Measurements from ENCODE around the gene PRKCE.

The PRKCE gene

GRCh38 chr2:46134531-46135227, 483.2 kb downstream of the PRKCE start:
- Mint-ChIP-seq H3K4me1 (no peaks in the 10 kb centered on the region), H3K4me3 (no peak overlapping the region), H3K9me3 (no peaks in the 10 kb centered on the region), H3K27ac (no peak overlapping the region), H3K36me3 (peaks cover 25% of the 10 kb centered on the region), H3K27me3 (no peaks in the 10 kb centered on the region)
- no peak for ATAC-seq

GRCh38 chr2:46135228-46135855, 483.9 kb downstream of the PRKCE start:
- H3K27me3 Mint-ChIP-seq = no peaks in the 10 kb centered on the region
- ATAC-seq = no peak

GRCh38 chr2:46135958-46136357, 484.5 kb downstream of the PRKCE start:
- H3K36me3 Mint-ChIP-seq = peaks cover 25% of the 10 kb centered on the region
- H3K27me3 Mint-ChIP-seq = no peaks in the 10 kb centered on the region
- no peak overlapping the region for H3K4me3 Mint-ChIP-seq
- H3K9me3 Mint-ChIP-seq = no peaks in the 10 kb centered on the region
- H3K4me1 Mint-ChIP-seq = no peaks in the 10 kb centered on the region
- no peak overlapping the region for H3K27ac Mint-ChIP-seq
- no peak for ATAC-seq

More at GRCh38 chr2:46135228-46135855, 483.9 kb downstream of the PRKCE start:
- no peak overlapping the region for H3K4me3 Mint-ChIP-seq
- H3K4me1 Mint-ChIP-seq = no peaks in the 10 kb centered on the region
- no peaks in the 10 kb centered on the region for H3K9me3 Mint-ChIP-seq
- H3K36me3 Mint-ChIP-seq = peaks cover 25% of the 10 kb centered on the region
- no peak overlapping the region for H3K27ac Mint-ChIP-seq

GRCh38 chr2:46136481-46136880, 485.0 kb downstream of the PRKCE start:
- Mint-ChIP-seq H3K9me3 (no peaks in the 10 kb centered on the region), H3K4me3 (no peak overlapping the region), H3K27me3 (no peaks in the 10 kb centered on the region), H3K4me1 (no peaks in the 10 kb centered on the region), H3K27ac (no peak overlapping the region), H3K36me3 (peaks cover 25% of the 10 kb centered on the region)
- ATAC-seq = no peak

- no peaks in the 10 kb centered on the region for H3K27me3 Mint-ChIP-seq
- peaks cover 24% of the 10 kb centered on the region for H3K36me3 Mint-ChIP-seq
- H3K4me1 Mint-ChIP-seq = peaks cover 1% of the 10 kb centered on the region
- ATAC-seq = no peak
- no peaks in the 10 kb centered on the region for H3K9me3 Mint-ChIP-seq
- no peak overlapping the region for H3K4me3 Mint-ChIP-seq
- H3K27ac Mint-ChIP-seq = no peak overlapping the region
Measured at GRCh38 chr2:46136953-46137352, 485.5 kb downstream of the PRKCE start.

GRCh38 chr2:46142546-46143428, 491.3 kb downstream of the PRKCE start:
- H3K27ac Mint-ChIP-seq = peak overlapping the region; percentile 4
- no peak overlapping the region for H3K4me3 Mint-ChIP-seq
- ATAC-seq = no peak
- peaks cover 5% of the 10 kb centered on the region for H3K4me1 Mint-ChIP-seq
- H3K36me3 Mint-ChIP-seq = peaks cover 33% of the 10 kb centered on the region
- H3K9me3 Mint-ChIP-seq = no peaks in the 10 kb centered on the region
- H3K27me3 Mint-ChIP-seq = no peaks in the 10 kb centered on the region

- H3K4me1 Mint-ChIP-seq = peaks cover 5% of the 10 kb centered on the region
- H3K9me3 Mint-ChIP-seq = no peaks in the 10 kb centered on the region
- no peak overlapping the region for H3K4me3 Mint-ChIP-seq
- H3K27ac Mint-ChIP-seq = no peak overlapping the region
- ATAC-seq = no peak
- peaks cover 33% of the 10 kb centered on the region for H3K36me3 Mint-ChIP-seq
- no peaks in the 10 kb centered on the region for H3K27me3 Mint-ChIP-seq
Measured at GRCh38 chr2:46143429-46144132, 492.1 kb downstream of the PRKCE start.

- H3K27ac Mint-ChIP-seq = no peak overlapping the region
Measured at GRCh38 chr2:46144133-46144800, 492.8 kb downstream of the PRKCE start.

GRCh38 chr2:46145017-46145416, 493.5 kb downstream of the PRKCE start:
- ATAC-seq = no peak
- H3K36me3 Mint-ChIP-seq = peaks cover 35% of the 10 kb centered on the region
- no peaks in the 10 kb centered on the region for H3K9me3 Mint-ChIP-seq
- H3K4me1 Mint-ChIP-seq = peaks cover 5% of the 10 kb centered on the region
- H3K27ac Mint-ChIP-seq = no peak overlapping the region
- no peaks in the 10 kb centered on the region for H3K27me3 Mint-ChIP-seq
- H3K4me3 Mint-ChIP-seq = no peak overlapping the region

More at GRCh38 chr2:46144133-46144800, 492.8 kb downstream of the PRKCE start:
- peaks cover 33% of the 10 kb centered on the region for H3K36me3 Mint-ChIP-seq
- no peak overlapping the region for H3K4me3 Mint-ChIP-seq
- peaks cover 5% of the 10 kb centered on the region for H3K4me1 Mint-ChIP-seq
- H3K9me3 Mint-ChIP-seq = no peaks in the 10 kb centered on the region
- no peaks in the 10 kb centered on the region for H3K27me3 Mint-ChIP-seq
- ATAC-seq = no peak

GRCh38 chr2:46145840-46146239, 494.4 kb downstream of the PRKCE start:
- no peak for ATAC-seq
- Mint-ChIP-seq H3K4me3 (no peak overlapping the region), H3K4me1 (peaks cover 5% of the 10 kb centered on the region), H3K27ac (no peak overlapping the region), H3K27me3 (no peaks in the 10 kb centered on the region), H3K36me3 (peaks cover 39% of the 10 kb centered on the region), H3K9me3 (no peaks in the 10 kb centered on the region)

- Mint-ChIP-seq H3K36me3 (peaks cover 45% of the 10 kb centered on the region), H3K9me3 (no peaks in the 10 kb centered on the region), H3K27me3 (no peaks in the 10 kb centered on the region), H3K27ac (no peak overlapping the region), H3K4me3 (no peak overlapping the region), H3K4me1 (peaks cover 4% of the 10 kb centered on the region)
- ATAC-seq = no peak
Measured at GRCh38 chr2:46146866-46147502, 495.5 kb downstream of the PRKCE start.

GRCh38 chr2:46147626-46148368, 496.3 kb downstream of the PRKCE start:
- H3K27ac Mint-ChIP-seq = no peak overlapping the region
- ATAC-seq = no peak
- no peak overlapping the region for H3K4me3 Mint-ChIP-seq
- no peaks in the 10 kb centered on the region for H3K4me1 Mint-ChIP-seq
- no peaks in the 10 kb centered on the region for H3K9me3 Mint-ChIP-seq
- no peaks in the 10 kb centered on the region for H3K27me3 Mint-ChIP-seq
- H3K36me3 Mint-ChIP-seq = peaks cover 42% of the 10 kb centered on the region

GRCh38 chr2:46148369-46148736, 496.9 kb downstream of the PRKCE start:
- Mint-ChIP-seq H3K27me3 (no peaks in the 10 kb centered on the region), H3K4me1 (no peaks in the 10 kb centered on the region), H3K36me3 (peaks cover 48% of the 10 kb centered on the region), H3K9me3 (no peaks in the 10 kb centered on the region), H3K27ac (no peak overlapping the region), H3K4me3 (no peak overlapping the region)
- no peak for ATAC-seq

All from stimulated activated memory B cell treated with anti-CD40 and anti-IgM and Interleukin-4, amounts not matched to agents 10 μg/mL and 1 μg/mL and 100 μg/mL, for 72 hours (primary cell).